Activated CD4-positive, alpha-beta memory T cell treated with anti-CD3 and anti-CD28 coated beads, Interleukin-2, amount 10 ng/mL, durations not matched to agents 7 days and 5 days (primary cell): ENCODE measurements around the gene ANXA8L1. TPM values are rescaled to one million over a fixed set of nuclear protein-coding genes. Genes with fewer than 3 reads are reported as not detected.
"Not testable (repeated sequence)": the region's sequence is repeated elsewhere in the genome, so short reads cannot be mapped to it uniquely, and the experiment has no call there.

Experiments
- CTCF ChIA-PET: fragments of 350-600 bp; sonication (Branson Sonifier 250); formaldehyde crosslinking; loops from one replicate; lab custom pipeline; 2021; ENCODE audit warnings: antibody characterized with exemption, inconsistent platforms; lab: Charles Lee
- POLR2A ChIA-PET: fragments of 350-600 bp; sonication (Branson Sonifier 250); formaldehyde crosslinking; loops from one replicate; lab custom pipeline; 2021; ENCODE audit warnings: antibody characterized with exemption; lab: Charles Lee
- DNase-seq: peaks from one replicate; pipeline ENCODE4 v3.0.0-alpha.2; 2020
- H3K27ac Mint-ChIP-seq: one replicate; pipeline ENCODE4 v1.8.0; 2021; ENCODE audit warnings: mild to moderate bottlenecking, mixed read lengths
- H3K27me3 Mint-ChIP-seq: one replicate; pipeline ENCODE4 v1.8.0; 2021; ENCODE audit warnings: mixed read lengths
- H3K36me3 Mint-ChIP-seq: one replicate; pipeline ENCODE4 v1.8.0; 2021; ENCODE audit warnings: low read depth, mixed read lengths
- H3K4me1 Mint-ChIP-seq: one replicate; pipeline ENCODE4 v1.8.0; 2021; ENCODE audit warnings: mixed read lengths
- H3K4me3 Mint-ChIP-seq: one replicate; pipeline ENCODE4 v1.8.0; 2021; ENCODE audit warnings: mild to moderate bottlenecking, mixed read lengths
- H3K9me3 Mint-ChIP-seq: one replicate; pipeline ENCODE4 v1.8.0; 2021; ENCODE audit warnings: mixed read lengths
- total RNA-seq, 2 experiments: library from RNA; stranded (reverse); gene quantifications; one replicate each; pipeline ENCODE4 v1.2.3, GENCODE V29; 2021

Gene ANXA8L1
- total RNA-seq: 1 to 10 TPM in 1 of 2 experiments, under 1 TPM in 1; 0.45 to 1.2 TPM

GRCh38 chr10:46375406-46375805 lies at the start of gene ANXA8L1:
ANXA8L1 (plus strand) TSS chr10:46375776; CDS start chr10:46375852, 76 bp downstream.
- H3K27ac Mint-ChIP-seq, POLR2A ChIA-PET, H3K4me3 Mint-ChIP-seq, H3K36me3 Mint-ChIP-seq, H3K9me3 Mint-ChIP-seq, DNase-seq, CTCF ChIA-PET, H3K27me3 Mint-ChIP-seq, H3K4me1 Mint-ChIP-seq: not testable (repeated sequence)

GRCh38 chr10:46326066-46326465 lies 49.5 kb upstream of the ANXA8L1 start:
- DNase-seq: no peak
- no peaks in the 10 kb centered on the region for H3K36me3 Mint-ChIP-seq
- H3K27me3 Mint-ChIP-seq: peaks cover 2% of the 10 kb centered on the region
- no peaks in the 10 kb centered on the region for H3K4me1 Mint-ChIP-seq
- H3K9me3 Mint-ChIP-seq: no peaks in the 10 kb centered on the region
- no peak overlapping the region for H3K4me3 Mint-ChIP-seq
- H3K27ac Mint-ChIP-seq: no peak overlapping the region
- CTCF ChIA-PET: interaction anchor here (0.6 kb wide), 1 partner anchor 299 kb away, joined by 4 read pairs; no protein-coding TSS in a partner anchor
- POLR2A ChIA-PET: no interaction called here

- no peaks in the 10 kb centered on the region for H3K4me1 Mint-ChIP-seq
- no peaks in the 10 kb centered on the region for H3K36me3 Mint-ChIP-seq
- DNase-seq: no peak
- H3K4me3 Mint-ChIP-seq: no peak overlapping the region
- ChIA-PET CTCF (no interaction called here), POLR2A (no interaction called here)
- H3K27ac Mint-ChIP-seq: no peak overlapping the region
- peaks cover 2% of the 10 kb centered on the region for H3K27me3 Mint-ChIP-seq
- no peaks in the 10 kb centered on the region for H3K9me3 Mint-ChIP-seq
These were observed 48.6 kb upstream of the ANXA8L1 start for GRCh38 chr10:46326971-46327370.

- POLR2A ChIA-PET: no interaction called here
- no peak for DNase-seq
- H3K9me3 Mint-ChIP-seq: no peaks in the 10 kb centered on the region
- H3K36me3 Mint-ChIP-seq: no peaks in the 10 kb centered on the region
- H3K4me1 Mint-ChIP-seq: no peaks in the 10 kb centered on the region
- H3K4me3 Mint-ChIP-seq: no peak overlapping the region
- CTCF ChIA-PET: no interaction called here
- no peak overlapping the region for H3K27ac Mint-ChIP-seq
- H3K27me3 Mint-ChIP-seq: peaks cover 2% of the 10 kb centered on the region
These were observed 47.9 kb upstream of the ANXA8L1 start for GRCh38 chr10:46327685-46328084.

GRCh38 chr10:46328853-46329689 lies 46.5 kb upstream of the ANXA8L1 start:
- Mint-ChIP-seq H3K27ac (no peak overlapping the region), H3K4me1 (no peaks in the 10 kb centered on the region), H3K9me3 (no peaks in the 10 kb centered on the region), H3K27me3 (no peaks in the 10 kb centered on the region), H3K36me3 (no peaks in the 10 kb centered on the region), H3K4me3 (no peak overlapping the region)
- DNase-seq: no peak
- ChIA-PET CTCF (no interaction called here), POLR2A (no interaction called here)

- H3K4me3 Mint-ChIP-seq: no peak overlapping the region
- ChIA-PET CTCF (no interaction called here), POLR2A (no interaction called here)
- H3K4me1 Mint-ChIP-seq: no peaks in the 10 kb centered on the region
- H3K27ac Mint-ChIP-seq: no peak overlapping the region
- H3K27me3 Mint-ChIP-seq: no peaks in the 10 kb centered on the region
- H3K9me3 Mint-ChIP-seq: no peaks in the 10 kb centered on the region
- no peaks in the 10 kb centered on the region for H3K36me3 Mint-ChIP-seq
- no peak for DNase-seq
These were observed 45.9 kb upstream of the ANXA8L1 start for GRCh38 chr10:46329690-46330016.

- Mint-ChIP-seq H3K36me3 (no peaks in the 10 kb centered on the region), H3K4me1 (no peaks in the 10 kb centered on the region), H3K4me3 (no peak overlapping the region), H3K27me3 (no peaks in the 10 kb centered on the region), H3K9me3 (no peaks in the 10 kb centered on the region), H3K27ac (no peak overlapping the region)
- CTCF ChIA-PET: no interaction called here
- no peak for DNase-seq
- POLR2A ChIA-PET: no interaction called here
These were observed 44.7 kb upstream of the ANXA8L1 start for GRCh38 chr10:46330894-46331293.

- POLR2A ChIA-PET, H3K27ac Mint-ChIP-seq, H3K4me1 Mint-ChIP-seq, H3K4me3 Mint-ChIP-seq, CTCF ChIA-PET, H3K36me3 Mint-ChIP-seq, H3K9me3 Mint-ChIP-seq, H3K27me3 Mint-ChIP-seq, DNase-seq: not testable (repeated sequence)
These were observed 10.1 kb upstream of the ANXA8L1 start for GRCh38 chr10:46365484-46365883.

GRCh38 chr10:46367209-46367608 lies 8.4 kb upstream of the ANXA8L1 start:
- POLR2A ChIA-PET, H3K9me3 Mint-ChIP-seq, H3K4me1 Mint-ChIP-seq, CTCF ChIA-PET, H3K27me3 Mint-ChIP-seq, DNase-seq, H3K4me3 Mint-ChIP-seq, H3K36me3 Mint-ChIP-seq, H3K27ac Mint-ChIP-seq: not testable (repeated sequence)

- POLR2A ChIA-PET, CTCF ChIA-PET, H3K4me3 Mint-ChIP-seq, H3K27me3 Mint-ChIP-seq, DNase-seq, H3K4me1 Mint-ChIP-seq, H3K36me3 Mint-ChIP-seq, H3K9me3 Mint-ChIP-seq, H3K27ac Mint-ChIP-seq: not testable (repeated sequence)
These were observed 7.8 kb upstream of the ANXA8L1 start for GRCh38 chr10:46367666-46368240.

- H3K27ac Mint-ChIP-seq, H3K27me3 Mint-ChIP-seq, POLR2A ChIA-PET, CTCF ChIA-PET, H3K4me3 Mint-ChIP-seq, DNase-seq, H3K4me1 Mint-ChIP-seq, H3K9me3 Mint-ChIP-seq, H3K36me3 Mint-ChIP-seq: not testable (repeated sequence)
These were observed 6.6 kb upstream of the ANXA8L1 start for GRCh38 chr10:46368956-46369355.

- H3K4me3 Mint-ChIP-seq, H3K27ac Mint-ChIP-seq, DNase-seq: not testable (repeated sequence)
These were observed 1.2 kb upstream of the ANXA8L1 start for GRCh38 chr10:46374410-46374809.

GRCh38 chr10:46377022-46377421 lies 1.4 kb downstream of the ANXA8L1 start:
- CTCF ChIA-PET, DNase-seq, H3K36me3 Mint-ChIP-seq, H3K9me3 Mint-ChIP-seq, H3K4me1 Mint-ChIP-seq, H3K4me3 Mint-ChIP-seq, POLR2A ChIA-PET, H3K27me3 Mint-ChIP-seq, H3K27ac Mint-ChIP-seq: not testable (repeated sequence)

More at GRCh38 chr10:46374410-46374809, 1.2 kb upstream of the ANXA8L1 start:
- H3K27me3 Mint-ChIP-seq, H3K4me1 Mint-ChIP-seq, H3K9me3 Mint-ChIP-seq, CTCF ChIA-PET, H3K36me3 Mint-ChIP-seq, POLR2A ChIA-PET: not testable (repeated sequence)

- H3K27ac Mint-ChIP-seq, POLR2A ChIA-PET, CTCF ChIA-PET, DNase-seq, H3K27me3 Mint-ChIP-seq, H3K4me3 Mint-ChIP-seq, H3K9me3 Mint-ChIP-seq, H3K36me3 Mint-ChIP-seq, H3K4me1 Mint-ChIP-seq: not testable (repeated sequence)
These were observed 2.1 kb downstream of the ANXA8L1 start for GRCh38 chr10:46377651-46378050.
